Nephron progenitor cell (in vitro differentiated cells): ENCODE results near the gene FIP1L1.
A peak's percentile ranks its signal among the peaks of the same experiment; 100 is the strongest.

ENCODE experiments used
- DNase-seq: peaks from one replicate; pipeline ENCODE4 v3.0.0; 2021
- H3K27ac Mint-ChIP-seq: 2 replicates; pipeline ENCODE4 v1.8.0; 2021; ENCODE audit warnings: mild to moderate bottlenecking, moderate library complexity, mixed read lengths
- H3K27me3 Mint-ChIP-seq: 2 replicates; pipeline ENCODE4 v1.8.0; 2021; ENCODE audit warnings: mild to moderate bottlenecking, low read depth, mixed read lengths; ENCODE audit not compliant: poor library complexity
- H3K36me3 Mint-ChIP-seq: 2 replicates; pipeline ENCODE4 v1.8.0; 2021; ENCODE audit warnings: low read depth, mixed read lengths
- H3K4me1 Mint-ChIP-seq: 2 replicates; pipeline ENCODE4 v1.8.0; 2021; ENCODE audit warnings: mixed read lengths
- H3K4me3 Mint-ChIP-seq: 2 replicates; pipeline ENCODE4 v1.8.0; 2021; ENCODE audit warnings: mild to moderate bottlenecking, moderate library complexity, mixed read lengths
- H3K9me3 Mint-ChIP-seq: 2 replicates; pipeline ENCODE4 v1.8.0; 2021; ENCODE audit warnings: mild to moderate bottlenecking, moderate library complexity, mixed read lengths
- TF ChIP-seq, protein P1 (sequence below): fragments of 200-600 bp; sonication (generic); IDR thresholded peaks from 2 replicates; pipeline ENCODE4 v1.5.0; 2021; ENCODE audit warnings: antibody characterized with exemption

FIP1L1 gene

DNA sequence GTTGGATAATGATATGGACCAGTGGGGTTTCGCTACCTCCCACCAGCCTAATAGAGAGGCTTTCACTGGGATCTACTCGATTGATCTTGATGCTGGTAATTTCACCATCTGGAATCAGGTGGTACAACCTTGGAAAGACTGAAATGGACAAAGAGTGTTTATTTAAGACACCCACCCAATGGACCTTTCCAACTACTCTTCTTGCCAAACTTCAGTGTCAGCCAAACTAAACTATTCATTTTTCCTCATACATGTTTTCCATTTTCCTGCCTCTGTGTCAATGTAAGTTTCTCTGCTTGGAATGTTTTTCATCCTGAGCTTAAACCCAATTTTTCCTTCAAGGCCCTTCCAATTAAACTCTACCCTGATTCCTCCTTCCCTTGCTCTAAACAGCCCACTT is 121.3 kb downstream of the FIP1L1 start:
- peaks cover 4% of the 10 kb centered on the region for H3K9me3 Mint-ChIP-seq
- DNase-seq: no peak
- H3K4me1 Mint-ChIP-seq: peaks cover 21% of the 10 kb centered on the region
- H3K36me3 Mint-ChIP-seq: no peaks in the 10 kb centered on the region
- H3K27ac Mint-ChIP-seq: no peak overlapping the region
- no peak overlapping the region for H3K4me3 Mint-ChIP-seq
- H3K27me3 Mint-ChIP-seq: peaks cover 4% of the 10 kb centered on the region
- TF ChIP-seq, protein P1, sequence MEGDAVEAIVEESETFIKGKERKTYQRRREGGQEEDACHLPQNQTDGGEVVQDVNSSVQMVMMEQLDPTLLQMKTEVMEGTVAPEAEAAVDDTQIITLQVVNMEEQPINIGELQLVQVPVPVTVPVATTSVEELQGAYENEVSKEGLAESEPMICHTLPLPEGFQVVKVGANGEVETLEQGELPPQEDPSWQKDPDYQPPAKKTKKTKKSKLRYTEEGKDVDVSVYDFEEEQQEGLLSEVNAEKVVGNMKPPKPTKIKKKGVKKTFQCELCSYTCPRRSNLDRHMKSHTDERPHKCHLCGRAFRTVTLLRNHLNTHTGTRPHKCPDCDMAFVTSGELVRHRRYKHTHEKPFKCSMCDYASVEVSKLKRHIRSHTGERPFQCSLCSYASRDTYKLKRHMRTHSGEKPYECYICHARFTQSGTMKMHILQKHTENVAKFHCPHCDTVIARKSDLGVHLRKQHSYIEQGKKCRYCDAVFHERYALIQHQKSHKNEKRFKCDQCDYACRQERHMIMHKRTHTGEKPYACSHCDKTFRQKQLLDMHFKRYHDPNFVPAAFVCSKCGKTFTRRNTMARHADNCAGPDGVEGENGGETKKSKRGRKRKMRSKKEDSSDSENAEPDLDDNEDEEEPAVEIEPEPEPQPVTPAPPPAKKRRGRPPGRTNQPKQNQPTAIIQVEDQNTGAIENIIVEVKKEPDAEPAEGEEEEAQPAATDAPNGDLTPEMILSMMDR: no peak

DNA sequence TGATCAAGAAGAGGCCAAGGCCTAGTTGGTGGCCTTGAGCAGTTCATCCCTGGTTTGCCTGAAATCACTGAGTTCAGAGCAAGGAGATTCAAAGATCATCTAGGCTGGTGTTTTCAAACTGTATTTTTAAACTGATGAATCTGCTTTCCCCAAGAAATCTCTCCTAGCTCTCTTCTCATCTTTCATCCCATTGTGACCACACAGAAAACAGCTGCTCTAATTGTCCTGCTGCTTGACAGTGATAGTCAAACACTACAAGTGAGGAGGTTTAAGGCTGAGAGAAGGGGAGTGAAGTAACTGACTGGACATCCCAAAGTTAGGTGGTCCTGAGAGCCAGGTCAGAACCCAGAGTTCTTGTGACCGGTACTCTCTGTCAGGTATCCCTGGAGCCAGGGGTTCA is 122.3 kb downstream of the FIP1L1 start:
- peaks cover 4% of the 10 kb centered on the region for H3K27me3 Mint-ChIP-seq
- DNase-seq: no peak

DNA sequence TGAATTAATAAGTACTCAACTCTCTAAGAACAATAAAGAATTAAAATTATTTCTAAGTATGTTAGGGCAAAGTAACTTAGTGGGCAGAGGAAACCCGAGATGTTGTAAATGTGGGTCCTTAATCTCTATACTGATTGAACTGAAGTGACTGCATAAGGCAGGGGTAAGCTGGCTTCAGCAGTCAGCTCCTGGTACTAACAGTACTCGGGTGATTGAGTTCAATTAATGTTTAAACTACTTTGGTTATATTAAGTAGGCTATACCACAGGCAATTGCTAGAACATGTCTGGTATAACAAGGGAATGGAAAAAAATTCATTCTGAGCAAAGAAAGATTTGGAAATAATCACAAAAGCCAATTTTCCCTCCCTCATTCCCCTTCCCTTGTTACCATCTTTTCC is 123.1 kb downstream of the FIP1L1 start:
- H3K4me1 Mint-ChIP-seq: peaks cover 21% of the 10 kb centered on the region
- no peak overlapping the region for H3K27ac Mint-ChIP-seq
- H3K36me3 Mint-ChIP-seq: no peaks in the 10 kb centered on the region
- DNase-seq: no peak
- peaks cover 8% of the 10 kb centered on the region for H3K27me3 Mint-ChIP-seq
- no peaks in the 10 kb centered on the region for H3K9me3 Mint-ChIP-seq
- H3K4me3 Mint-ChIP-seq: no peak overlapping the region
- TF ChIP-seq, protein P1: no peak

More for the DNA sequence above, 122.3 kb downstream of the FIP1L1 start:
- Mint-ChIP-seq H3K4me3 (no peak overlapping the region), H3K4me1 (peaks cover 21% of the 10 kb centered on the region), H3K27ac (peak overlapping the region; percentile 58), H3K36me3 (no peaks in the 10 kb centered on the region), H3K9me3 (no peaks in the 10 kb centered on the region)
- TF ChIP-seq, protein P1: no peak

DNA sequence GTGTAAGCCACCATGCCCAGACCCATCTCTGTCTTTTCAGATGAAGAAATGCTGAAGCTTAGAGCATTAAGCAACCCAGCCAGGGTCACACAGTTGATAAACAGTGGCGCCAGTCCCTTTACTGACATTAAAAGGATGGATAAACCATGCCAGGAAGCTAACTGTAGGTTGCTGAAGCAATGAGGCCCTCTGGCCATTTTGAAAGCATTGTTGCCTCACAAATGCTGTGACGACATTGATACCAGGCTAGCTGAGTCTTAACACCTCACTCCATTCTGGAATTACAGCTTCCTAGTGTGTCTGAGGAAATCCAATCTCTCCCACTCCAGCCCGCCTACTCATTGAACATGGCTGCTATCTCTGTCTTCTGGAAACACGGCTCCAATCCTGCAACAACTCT is 124.1 kb downstream of the FIP1L1 start:
- DNase-seq: no peak
- Mint-ChIP-seq H3K9me3 (no peaks in the 10 kb centered on the region), H3K4me3 (no peak overlapping the region), H3K4me1 (peaks cover 21% of the 10 kb centered on the region), H3K27me3 (peaks cover 5% of the 10 kb centered on the region), H3K27ac (no peak overlapping the region), H3K36me3 (no peaks in the 10 kb centered on the region)
- TF ChIP-seq, protein P1: no peak

DNA sequence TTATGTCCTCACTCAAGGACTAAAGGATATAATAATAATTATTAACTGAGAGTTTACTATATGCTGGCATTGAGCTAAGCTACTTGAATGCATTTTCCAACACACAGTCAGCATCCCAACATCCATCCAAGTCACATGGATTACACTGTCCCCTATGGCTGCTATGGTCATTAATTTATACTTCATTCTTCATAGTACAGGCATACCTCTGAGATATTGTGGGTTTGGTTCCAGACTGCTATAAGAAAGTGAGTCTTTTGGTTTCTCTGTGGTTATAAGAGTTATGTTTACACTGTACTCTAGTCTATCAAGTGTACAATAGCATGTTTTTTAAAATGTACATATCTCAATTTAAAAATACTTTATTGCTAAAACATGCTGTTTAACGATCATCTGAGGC is 124.7 kb downstream of the FIP1L1 start:
- no peaks in the 10 kb centered on the region for H3K36me3 Mint-ChIP-seq
- H3K9me3 Mint-ChIP-seq: no peaks in the 10 kb centered on the region
- TF ChIP-seq, protein P1: no peak
- H3K4me3 Mint-ChIP-seq: no peak overlapping the region
- H3K27ac Mint-ChIP-seq: no peak overlapping the region
- peaks cover 5% of the 10 kb centered on the region for H3K27me3 Mint-ChIP-seq
- DNase-seq: no peak
- H3K4me1 Mint-ChIP-seq: peaks cover 16% of the 10 kb centered on the region

DNA sequence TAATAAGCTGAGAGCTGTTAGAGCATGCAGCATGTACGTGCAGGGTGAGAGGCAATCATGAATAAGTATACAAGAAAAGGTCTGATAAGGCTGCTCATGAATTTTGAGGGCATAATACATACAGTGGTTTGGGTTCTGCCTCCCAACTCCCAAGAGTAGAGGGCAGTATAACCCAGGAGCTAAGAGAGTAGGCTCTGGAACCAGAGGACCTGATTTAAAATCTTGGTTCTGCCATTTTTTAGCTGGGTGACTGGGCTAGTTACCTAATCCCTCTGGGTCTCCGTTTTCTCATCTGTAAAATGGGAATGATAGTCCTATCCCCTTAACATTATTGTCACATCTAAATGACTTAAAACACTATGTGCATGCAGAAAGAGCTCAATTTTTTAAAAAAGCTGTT is 128.5 kb downstream of the FIP1L1 start:
- peaks cover 5% of the 10 kb centered on the region for H3K27me3 Mint-ChIP-seq
- H3K4me1 Mint-ChIP-seq: peaks cover 10% of the 10 kb centered on the region
- TF ChIP-seq, protein P1: no peak

More for the DNA sequence above, 128.5 kb downstream of the FIP1L1 start:
- DNase-seq: no peak
- Mint-ChIP-seq H3K4me3 (no peak overlapping the region), H3K27ac (no peak overlapping the region), H3K9me3 (no peaks in the 10 kb centered on the region), H3K36me3 (no peaks in the 10 kb centered on the region)
